ENCODE measurements around the gene L1CAM.

L1CAM gene

GRCh38 chrX:153913211-153913610 lies 27.2 kb upstream of the L1CAM start:
- TF ChIP-seq GATA3 (IDR thresholded peaks at IDR 0.05; ENCODE audit: low read depth, low read length) (no peak), GATA2 (IDR thresholded peaks at IDR 0.05; ENCODE audit: low read depth, low read length) (no peak)

DNA sequence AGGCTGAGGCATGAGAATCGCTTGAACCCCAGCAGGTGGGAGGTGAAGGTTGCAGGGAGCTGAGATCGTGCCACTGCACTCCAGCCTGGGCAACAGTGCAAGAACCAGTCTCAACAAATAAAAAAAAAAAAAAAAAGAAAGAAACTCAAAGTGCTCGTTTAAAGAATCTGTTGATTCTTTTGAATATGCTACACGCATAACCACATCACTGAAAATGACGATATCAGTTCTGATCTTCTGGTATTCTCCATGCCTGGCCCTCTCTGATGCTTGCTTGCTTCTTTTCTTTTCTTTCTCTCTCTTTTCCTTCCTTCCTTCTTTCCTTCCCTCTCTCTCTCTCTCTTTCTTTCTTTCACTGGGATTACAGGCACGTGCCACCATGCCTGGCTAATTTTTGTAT lies 25.8 kb upstream of the L1CAM start:
- TF ChIP-seq GATA2 (IDR thresholded peaks at IDR 0.05; ENCODE audit: low read depth, low read length) (no peak), GATA3 (IDR thresholded peaks at IDR 0.05; ENCODE audit: low read depth, low read length) (no peak)

- TF ChIP-seq GATA2 (IDR thresholded peaks at IDR 0.05; ENCODE audit: low read depth, low read length) (no peak), GATA3 (IDR thresholded peaks at IDR 0.05; ENCODE audit: low read depth, low read length) (no peak)
Observed at GRCh38 chrX:153910446-153910845, 24.5 kb upstream of the L1CAM start.

DNA sequence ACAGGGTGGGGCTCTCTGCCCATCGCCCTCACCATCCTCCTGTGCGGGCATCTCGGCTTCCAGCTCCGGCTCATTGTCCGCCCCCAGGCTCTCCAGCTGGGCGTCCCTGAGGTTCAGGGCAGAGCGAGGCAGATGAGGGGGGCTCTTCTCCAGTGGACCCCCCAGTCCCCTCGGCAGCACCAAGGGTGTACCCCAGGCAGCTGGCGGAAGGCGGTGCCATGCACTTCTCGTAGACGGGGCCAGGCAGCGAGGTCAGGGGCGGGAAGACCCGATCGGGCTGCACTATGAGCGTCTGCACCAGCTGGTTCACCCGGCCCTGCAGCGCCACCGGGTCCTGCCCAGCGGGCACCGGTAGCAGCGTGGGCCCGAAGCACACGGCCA lies 24.0 kb upstream of the L1CAM start:
- TF ChIP-seq GATA2 (IDR thresholded peaks at IDR 0.05; ENCODE audit: low read depth, low read length) (no peak), GATA3 (IDR thresholded peaks at IDR 0.05; ENCODE audit: low read depth, low read length) (no peak)

DNA sequence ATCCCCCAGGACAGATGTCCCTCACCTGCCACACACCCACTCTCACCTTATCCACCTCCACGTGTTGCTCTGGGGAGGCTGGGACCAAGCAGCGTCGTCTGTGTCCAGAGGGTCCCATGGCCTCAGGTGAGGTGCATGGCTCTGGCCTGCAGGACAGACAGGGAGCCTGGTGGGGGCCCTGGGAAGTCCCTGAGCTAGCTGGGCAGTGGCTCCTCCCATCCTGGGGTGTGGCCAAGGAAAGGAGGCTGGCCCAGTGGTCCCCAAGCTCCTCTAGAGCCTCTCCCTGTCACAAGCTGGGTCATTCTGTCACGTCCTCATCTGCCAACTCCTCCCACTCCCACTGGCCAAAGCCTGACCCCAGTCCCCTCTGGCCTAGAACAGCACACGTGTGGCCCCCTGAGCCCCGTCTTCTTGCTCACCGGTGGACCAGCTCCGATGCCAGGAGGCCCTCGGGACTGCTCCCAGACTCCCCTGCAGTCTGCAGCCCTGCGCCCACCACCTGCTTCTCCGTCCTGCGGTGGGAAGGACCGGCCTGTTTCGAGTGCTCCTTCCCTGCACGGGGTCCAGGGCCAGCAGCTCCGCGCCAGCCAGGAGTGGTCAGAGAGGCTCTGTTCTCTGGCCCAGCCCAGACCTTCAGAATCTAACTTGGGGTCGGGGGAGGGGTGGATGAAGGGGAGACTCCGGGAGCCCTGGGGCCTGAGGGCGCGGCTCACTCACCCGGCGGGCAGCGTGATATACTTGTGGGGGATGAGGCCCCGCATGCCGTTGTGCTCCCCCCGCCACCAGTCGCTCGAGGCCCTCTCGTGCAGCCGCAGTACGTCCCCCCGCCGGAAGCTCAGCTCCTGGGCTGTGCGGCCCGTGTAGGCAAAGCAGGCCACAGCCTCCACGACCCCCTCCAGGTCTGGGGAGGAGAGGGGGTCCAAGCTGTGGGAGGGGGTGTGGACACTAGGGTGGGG lies 23.3 kb upstream of the L1CAM start:
- TF ChIP-seq GATA3 (IDR thresholded peaks at IDR 0.05; ENCODE audit: low read depth, low read length) (no peak), GATA2 (IDR thresholded peaks at IDR 0.05; ENCODE audit: low read depth, low read length) (no peak)

DNA sequence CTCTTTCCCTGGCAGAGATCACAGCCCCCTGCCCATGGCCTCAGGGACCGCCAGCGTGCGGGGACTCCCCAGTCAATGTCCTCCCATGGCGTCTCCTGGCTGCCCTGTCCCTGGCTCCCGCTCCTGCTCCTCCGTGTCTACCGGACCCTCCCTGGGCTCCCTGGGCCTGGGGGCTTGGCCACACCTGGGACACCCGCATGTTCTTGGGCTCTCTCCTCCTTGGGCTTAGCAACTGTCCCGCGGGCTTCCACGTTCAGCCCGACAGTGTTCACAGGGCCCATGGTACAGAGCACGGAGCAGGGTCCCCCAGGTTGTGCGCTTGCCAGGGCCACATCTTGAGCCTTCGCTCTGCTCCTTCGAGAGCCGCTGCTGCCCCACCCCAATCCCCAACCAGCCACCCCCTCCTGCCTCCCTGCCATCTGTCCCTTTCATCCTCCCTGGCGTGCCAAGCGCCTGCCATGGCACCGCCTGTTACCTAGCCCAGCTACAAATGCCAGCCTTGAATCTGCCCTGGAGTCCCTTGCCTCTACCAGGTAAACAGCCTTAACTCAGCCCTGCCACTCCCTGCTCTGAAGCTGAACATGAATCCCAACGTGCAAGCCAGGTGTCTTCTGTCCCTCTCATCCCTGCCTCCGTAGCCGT lies 22.4 kb upstream of the L1CAM start:
- TF ChIP-seq GATA3 (IDR thresholded peaks at IDR 0.05; ENCODE audit: low read depth, low read length) = no peak

- TF ChIP-seq GATA2 (IDR thresholded peaks at IDR 0.05; ENCODE audit: low read depth, low read length) (no peak), GATA3 (IDR thresholded peaks at IDR 0.05; ENCODE audit: low read depth, low read length) (no peak)
Observed at GRCh38 chrX:153907456-153907855, 21.5 kb upstream of the L1CAM start.

DNA sequence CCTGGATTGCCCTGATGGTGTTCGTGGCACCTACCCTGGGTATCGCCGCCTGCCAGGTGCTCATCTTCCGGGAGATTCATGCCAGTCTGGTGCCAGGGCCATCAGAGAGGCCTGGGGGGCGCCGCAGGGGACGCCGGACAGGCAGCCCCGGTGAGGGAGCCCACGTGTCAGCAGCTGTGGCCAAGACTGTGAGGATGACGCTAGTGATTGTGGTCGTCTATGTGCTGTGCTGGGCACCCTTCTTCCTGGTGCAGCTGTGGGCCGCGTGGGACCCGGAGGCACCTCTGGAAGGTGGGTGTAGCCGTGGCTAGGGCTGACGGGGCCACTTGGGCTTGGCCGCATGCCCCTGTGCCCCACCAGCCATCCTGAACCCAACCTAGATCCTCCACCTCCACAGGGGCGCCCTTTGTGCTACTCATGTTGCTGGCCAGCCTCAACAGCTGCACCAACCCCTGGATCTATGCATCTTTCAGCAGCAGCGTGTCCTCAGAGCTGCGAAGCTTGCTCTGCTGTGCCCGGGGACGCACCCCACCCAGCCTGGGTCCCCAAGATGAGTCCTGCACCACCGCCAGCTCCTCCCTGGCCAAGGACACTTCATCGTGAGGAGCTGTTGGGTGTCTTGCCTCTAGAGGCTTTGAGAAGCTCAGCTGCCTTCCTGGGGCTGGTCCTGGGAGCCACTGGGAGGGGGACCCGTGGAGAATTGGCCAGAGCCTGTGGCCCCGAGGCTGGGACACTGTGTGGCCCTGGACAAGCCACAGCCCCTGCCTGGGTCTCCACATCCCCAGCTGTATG lies 20.3 kb upstream of the L1CAM start:
- TF ChIP-seq GATA3 (IDR thresholded peaks at IDR 0.05; ENCODE audit: low read depth, low read length) (no peak), GATA2 (IDR thresholded peaks at IDR 0.05; ENCODE audit: low read depth, low read length) (no peak)

DNA sequence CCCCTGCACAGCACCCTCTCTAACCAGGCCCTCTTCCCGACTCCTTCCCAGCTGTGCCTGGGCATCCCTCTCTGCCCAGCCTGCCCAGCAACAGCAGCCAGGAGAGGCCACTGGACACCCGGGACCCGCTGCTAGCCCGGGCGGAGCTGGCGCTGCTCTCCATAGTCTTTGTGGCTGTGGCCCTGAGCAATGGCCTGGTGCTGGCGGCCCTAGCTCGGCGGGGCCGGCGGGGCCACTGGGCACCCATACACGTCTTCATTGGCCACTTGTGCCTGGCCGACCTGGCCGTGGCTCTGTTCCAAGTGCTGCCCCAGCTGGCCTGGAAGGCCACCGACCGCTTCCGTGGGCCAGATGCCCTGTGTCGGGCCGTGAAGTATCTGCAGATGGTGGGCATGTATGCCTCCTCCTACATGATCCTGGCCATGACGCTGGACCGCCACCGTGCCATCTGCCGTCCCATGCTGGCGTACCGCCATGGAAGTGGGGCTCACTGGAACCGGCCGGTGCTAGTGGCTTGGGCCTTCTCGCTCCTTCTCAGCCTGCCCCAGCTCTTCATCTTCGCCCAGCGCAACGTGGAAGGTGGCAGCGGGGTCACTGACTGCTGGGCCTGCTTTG lies 19.6 kb upstream of the L1CAM start:
- TF ChIP-seq GATA3 (IDR thresholded peaks at IDR 0.05; ENCODE audit: low read depth, low read length) (no peak), GATA2 (IDR thresholded peaks at IDR 0.05; ENCODE audit: low read depth, low read length) (no peak)

- TF ChIP-seq GATA3 (IDR thresholded peaks at IDR 0.05; ENCODE audit: low read depth, low read length) = no peak
- TF ChIP-seq GATA2 (IDR thresholded peaks at IDR 0.05; ENCODE audit: low read depth, low read length) = no peak
Observed at GRCh38 chrX:153903991-153904957, 18.3 kb upstream of the L1CAM start, which contains the start of gene AVPR2. TSS of gene AVPR2 (plus strand) at chrX:153904673. CDS start at chrX:153905146, 473 bp downstream.

DNA sequence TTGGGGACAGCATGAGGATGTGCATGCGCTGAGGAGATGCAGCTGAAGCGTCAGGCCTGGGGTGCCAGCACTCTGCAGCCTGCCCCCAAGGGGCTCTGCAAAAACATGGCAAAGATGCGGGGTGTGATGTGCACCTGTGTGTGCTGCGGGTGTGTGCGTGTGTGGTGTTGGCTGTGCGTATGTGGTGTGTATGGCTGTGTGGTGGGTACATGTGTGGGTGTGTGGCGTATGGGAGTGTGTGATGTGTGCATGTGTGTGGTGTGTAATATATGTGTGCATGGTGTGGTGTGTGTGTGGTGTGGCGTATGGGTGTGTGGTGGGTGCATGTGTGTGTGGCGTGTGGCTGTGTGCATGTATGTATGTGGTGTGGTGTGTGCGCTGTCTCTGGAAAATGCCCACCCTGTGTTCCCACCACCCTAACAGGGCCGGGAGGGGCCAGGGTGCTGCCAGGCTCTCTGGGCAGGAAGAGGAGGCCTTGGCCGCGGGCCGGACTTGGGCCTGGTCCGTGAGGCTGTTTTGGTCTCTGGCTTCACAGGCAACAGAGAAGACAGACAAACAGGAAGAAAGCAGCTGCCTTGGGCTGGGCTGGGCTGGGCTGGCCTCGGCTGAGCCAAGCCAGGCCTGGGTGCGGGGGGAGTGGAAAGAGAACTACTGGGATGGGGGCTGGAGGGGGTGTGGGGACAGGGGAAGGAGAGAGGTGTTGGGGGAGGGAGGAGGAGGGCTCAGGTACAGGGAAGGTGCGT lies 17.4 kb upstream of the L1CAM start:
- no peak for TF ChIP-seq GATA3 (IDR thresholded peaks at IDR 0.05; ENCODE audit: low read depth, low read length)
- TF ChIP-seq GATA2 (IDR thresholded peaks at IDR 0.05; ENCODE audit: low read depth, low read length) = no peak

DNA sequence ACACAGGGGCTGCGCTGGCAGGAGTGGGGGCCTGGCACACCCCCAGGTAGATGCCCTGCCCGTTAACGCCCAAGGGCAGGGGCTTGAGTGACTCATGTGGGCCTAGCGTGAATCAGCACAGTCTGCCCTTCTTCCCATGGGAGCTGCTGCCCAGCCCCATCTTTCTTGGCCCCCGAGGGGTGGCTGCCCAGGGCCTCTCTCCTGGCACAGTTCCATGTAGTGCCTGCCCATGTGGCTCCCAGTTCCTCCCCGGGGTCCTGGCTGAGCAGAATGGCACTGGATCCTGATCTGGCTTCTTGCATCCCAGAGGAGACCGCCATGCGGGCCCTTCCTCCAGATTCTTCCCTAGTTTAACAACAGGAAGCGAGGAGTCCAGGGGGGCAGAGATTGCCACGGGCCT lies 16.4 kb upstream of the L1CAM start:
- TF ChIP-seq GATA2 (IDR thresholded peaks at IDR 0.05; ENCODE audit: low read depth, low read length) = no peak
- no peak for TF ChIP-seq GATA3 (IDR thresholded peaks at IDR 0.05; ENCODE audit: low read depth, low read length)

Data from SH-SY5Y (cell line).